GM20431 (cell line): ENCODE measurements around the gene NPAS2.

Source experiments
- in situ Hi-C: fragments of 300-500 bp; cut with MseI, MboI; formaldehyde crosslinking; loops from one replicate; pipeline ENCODE4 v1.15.0; 2020; ENCODE audit warnings: low sequenced_read_pairs; ENCODE audit not compliant: unreplicated experiment

The NPAS2 gene

GRCh38 chr2:100878000-100878791 lies 58.3 kb downstream of the NPAS2 start:
- in situ Hi-C loops = no loop called here

DNA sequence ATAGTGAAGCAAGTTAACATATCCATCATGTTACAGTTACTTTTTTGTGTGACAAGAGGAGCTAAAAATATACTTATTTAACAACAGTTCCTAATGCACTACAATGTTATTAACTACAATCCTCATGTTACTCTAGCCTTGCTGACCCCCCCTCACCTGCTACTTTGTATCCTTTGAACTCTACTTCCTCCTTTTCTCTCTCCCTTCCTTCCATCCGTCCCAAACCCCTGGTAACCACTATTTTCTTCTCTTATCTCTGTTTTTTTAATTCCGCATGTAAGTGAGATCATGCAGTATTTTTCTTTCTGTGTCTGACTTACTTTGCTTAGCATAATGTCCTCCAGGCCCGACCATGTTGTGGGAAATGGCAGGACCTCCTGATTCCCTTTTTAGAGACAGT lies 59.4 kb downstream of the NPAS2 start:
- in situ Hi-C loops = no loop called here

DNA sequence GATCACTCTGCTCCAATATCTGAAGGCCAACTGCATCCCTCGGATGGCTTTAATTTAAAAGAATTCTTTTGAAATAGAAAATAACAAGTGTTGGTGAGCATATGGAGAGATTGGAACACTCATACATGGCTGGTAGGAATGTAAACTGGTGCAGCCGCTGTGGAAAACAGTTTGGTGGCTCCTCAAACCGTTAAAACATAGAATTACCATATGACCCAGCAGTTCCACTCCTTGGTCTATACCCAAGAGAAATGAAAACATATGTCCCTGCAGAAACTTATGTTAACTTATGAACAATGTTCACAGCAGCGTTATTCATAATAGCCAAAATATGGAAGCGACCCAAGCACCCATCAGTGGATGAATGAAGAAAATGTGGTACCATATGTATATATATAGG lies 60.1 kb downstream of the NPAS2 start:
- in situ Hi-C loops = no loop called here

- in situ Hi-C loops = no loop called here
Measured at GRCh38 chr2:100880730-100881129, 60.8 kb downstream of the NPAS2 start.

GRCh38 chr2:100882645-100883613 lies 63.0 kb downstream of the NPAS2 start:
- in situ Hi-C loops = no loop called here

- in situ Hi-C loops = no loop called here
Measured at GRCh38 chr2:100884145-100884621, 64.2 kb downstream of the NPAS2 start.

DNA sequence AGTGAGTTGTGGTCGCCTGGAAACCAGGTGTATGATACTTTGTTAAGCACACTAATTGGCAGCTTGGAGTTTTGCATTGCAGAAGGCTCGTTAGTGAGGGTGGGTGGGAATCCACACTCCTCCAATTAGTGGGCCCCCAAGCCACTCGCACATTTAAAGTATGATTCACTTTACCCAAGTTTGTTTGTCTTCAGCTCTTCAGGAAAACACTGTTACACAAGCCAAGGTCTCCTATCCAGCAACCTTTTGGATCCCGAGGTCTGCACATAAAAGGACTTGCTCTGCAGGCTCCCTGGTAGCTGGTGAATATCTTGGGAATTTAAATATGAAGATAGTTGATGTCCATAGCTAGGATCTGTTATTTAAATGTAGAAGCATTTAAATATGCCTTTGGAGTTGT lies 66.1 kb downstream of the NPAS2 start:
- in situ Hi-C loops = no loop called here

DNA sequence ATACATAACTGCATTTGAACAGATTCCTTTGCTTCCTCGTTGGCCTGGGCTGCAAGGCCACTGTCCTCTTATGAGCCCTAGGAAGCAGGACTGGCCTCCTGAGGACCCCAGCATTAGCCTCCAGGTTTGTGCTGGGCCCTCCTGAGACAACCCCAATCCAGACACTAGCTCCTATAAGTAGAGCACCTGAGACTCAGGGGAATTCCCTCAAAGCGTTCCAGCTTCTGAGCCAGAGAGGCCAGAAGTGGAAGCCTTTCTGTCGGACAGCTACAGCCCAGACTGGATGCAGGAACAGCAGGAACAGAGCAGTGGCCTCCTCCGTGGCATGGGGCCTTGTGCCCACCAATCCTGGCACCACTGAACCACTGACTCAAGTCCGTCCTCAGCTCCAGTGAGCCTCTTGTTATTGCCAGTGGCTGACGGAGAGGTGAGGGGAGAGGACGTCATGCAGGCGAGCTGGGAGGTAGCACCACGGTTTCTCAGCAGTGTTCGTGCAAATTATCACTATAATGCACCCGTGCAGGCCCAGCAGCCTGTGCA lies 67.2 kb downstream of the NPAS2 start:
- in situ Hi-C loops = no loop called here

- in situ Hi-C loops = no loop called here
Measured at GRCh38 chr2:100887713-100888495, 68.0 kb downstream of the NPAS2 start.

DNA sequence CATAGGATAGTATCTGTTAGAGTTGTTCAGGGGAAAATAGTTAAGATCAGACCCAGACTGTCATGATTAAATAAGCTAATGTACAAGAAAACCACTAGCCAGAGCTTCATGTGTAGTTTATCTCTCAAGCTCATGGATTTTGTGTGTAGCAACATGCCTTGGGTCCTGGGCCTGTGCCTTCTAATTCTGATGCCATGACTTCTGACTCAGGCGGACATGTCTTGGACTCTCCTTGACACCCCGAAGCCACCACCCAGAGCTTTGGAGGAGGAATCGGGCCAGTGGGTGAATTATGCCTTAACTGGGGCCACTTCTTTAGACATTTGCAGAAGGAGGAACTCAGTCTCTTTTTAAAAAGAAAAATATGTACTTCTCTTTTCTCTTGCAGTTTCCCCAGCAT lies 68.7 kb downstream of the NPAS2 start:
- in situ Hi-C loops = no loop called here

GRCh38 chr2:100889286-100889685 lies 69.3 kb downstream of the NPAS2 start:
- in situ Hi-C loops = no loop called here

DNA sequence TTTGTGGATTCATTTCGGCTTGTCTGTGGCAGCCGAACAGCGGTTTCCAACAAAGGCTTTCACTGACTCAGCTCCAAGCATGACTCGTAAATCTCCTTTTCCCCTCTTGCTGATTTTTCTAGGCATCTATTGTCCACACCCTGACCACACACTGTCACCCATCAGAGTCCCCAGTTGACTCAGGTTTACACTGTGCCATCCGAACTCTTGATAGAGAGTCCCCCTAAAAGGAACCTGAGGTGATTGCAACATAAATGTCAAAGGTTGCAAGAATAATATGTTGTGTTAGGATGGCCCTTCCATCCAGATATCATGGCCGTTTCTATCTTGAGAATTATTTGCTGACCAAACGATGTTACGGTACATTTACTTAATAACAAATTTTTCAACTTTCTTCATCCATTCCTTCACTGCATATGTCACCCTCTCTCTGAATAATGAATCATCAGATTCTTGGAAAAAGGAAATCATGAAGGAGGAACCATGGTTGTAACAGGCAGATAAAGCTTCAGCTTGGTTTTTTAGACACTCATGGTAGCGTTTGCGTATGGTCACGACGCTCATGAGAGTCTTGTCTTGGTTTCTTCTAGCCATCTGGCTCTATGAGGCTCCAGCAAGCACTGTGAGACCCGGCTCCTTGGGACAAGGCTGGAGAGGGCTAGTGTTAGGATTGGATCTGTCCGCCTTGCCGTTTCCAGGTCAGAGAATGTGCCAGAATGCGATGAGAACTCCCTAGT lies 72.1 kb downstream of the NPAS2 start:
- in situ Hi-C loops = no loop called here

DNA sequence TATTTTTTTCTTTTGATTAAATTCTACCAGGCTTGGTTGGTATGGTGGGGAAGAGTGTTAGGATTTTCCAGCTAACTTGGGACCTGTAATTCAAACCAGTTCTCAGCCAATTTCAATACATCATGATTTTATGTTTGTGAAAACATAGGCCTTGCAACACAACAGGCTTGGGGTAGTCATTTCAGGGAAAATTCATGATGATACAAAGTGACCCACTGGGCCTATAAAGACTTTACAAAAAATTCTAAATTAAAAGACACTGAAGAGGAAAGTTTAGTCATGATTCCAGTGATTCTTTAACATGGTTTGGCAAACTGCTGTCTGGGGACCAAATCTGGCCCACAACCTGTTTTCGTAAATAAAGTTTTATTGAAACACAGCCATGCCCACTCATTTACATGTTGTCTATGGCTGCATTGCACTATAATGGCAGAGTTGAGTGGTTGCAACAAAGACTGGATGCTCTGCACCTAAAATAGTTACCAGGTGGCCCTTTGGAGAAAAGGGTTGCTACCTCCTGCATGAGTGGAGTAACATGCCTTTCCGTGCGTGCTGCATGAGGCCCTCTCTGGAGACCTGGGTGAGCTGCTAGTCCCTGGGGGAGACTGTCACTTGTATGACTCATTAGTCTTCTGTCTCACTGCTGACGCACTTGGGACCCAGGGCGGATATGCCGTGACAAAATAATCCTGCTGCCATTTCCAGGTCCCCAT lies 73.6 kb downstream of the NPAS2 start:
- in situ Hi-C loops = no loop called here

- in situ Hi-C loops = no loop called here
Measured at GRCh38 chr2:100894105-100894795, 74.3 kb downstream of the NPAS2 start.

GRCh38 chr2:100894796-100895156 lies 74.8 kb downstream of the NPAS2 start:
- in situ Hi-C loops = no loop called here

- in situ Hi-C loops = no loop called here
Measured at GRCh38 chr2:100895402-100895801, 75.5 kb downstream of the NPAS2 start.

DNA sequence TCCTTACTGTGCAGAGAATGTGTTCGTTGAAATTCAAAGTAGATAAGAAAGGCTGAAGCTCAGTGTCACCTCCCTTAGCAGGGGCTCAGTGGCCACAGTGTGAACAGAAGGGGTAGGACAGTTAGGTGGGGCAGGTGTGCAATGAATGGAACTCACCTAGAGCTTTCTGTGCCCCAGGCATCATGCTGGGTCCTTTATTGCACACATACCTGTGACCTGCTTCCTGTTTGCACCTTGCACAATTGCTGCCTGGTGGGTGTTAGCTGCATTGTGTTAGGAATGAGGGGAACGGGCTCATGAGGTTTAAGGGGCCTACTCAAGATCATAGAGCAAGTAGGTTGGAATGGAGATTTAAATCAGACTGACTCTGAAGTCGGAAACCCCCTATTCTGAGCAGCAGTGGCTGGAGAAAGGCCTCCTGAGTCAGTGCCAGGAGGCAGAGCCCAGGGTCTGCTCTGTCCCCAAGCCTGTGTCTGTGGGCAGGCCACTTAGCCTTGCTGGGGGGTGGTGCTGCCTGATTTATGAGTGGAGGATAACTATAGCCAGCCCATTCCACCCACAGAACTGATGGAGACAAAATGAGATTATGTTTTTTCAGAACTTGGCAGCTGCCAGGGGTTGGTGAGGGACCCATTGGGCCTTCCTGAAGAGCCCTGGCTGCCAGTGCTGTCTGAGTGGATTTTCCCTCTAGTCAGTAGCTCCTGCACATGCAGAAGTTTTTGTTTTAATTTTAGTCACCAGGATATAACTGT lies 76.2 kb downstream of the NPAS2 start:
- in situ Hi-C loops = no loop called here
